HEK293T (cell line): ENCODE data around the gene UBE2L6.

Experiments
- CTCF ChIA-PET: fragments of 350-600 bp; formaldehyde crosslinking; extraction: SDS; loops from one replicate; lab custom pipeline; 2021; ENCODE audit warnings: antibody characterized with exemption, inconsistent platforms; lab: Yijun Ruan, JAX
- POLR2A ChIA-PET: fragments of 350-600 bp; formaldehyde crosslinking; extraction: SDS; loops from one replicate; lab custom pipeline; 2020; ENCODE audit warnings: antibody characterized with exemption, inconsistent platforms; lab: Yijun Ruan, JAX
- DNase-seq: peaks from one replicate; pipeline ENCODE4 v3.0.0; 2012; ENCODE audit warnings: mixed read lengths; ENCODE audit errors: extremely low spot score
- ARNT ChIP-seq: fragments of 450-650 bp; IDR thresholded peaks from 2 replicates; pipeline ENCODE4 v1.6.1; 2017; ENCODE audit warnings: mild to moderate bottlenecking
- BHLHE40 ChIP-seq: fragments of 450-650 bp; IDR thresholded peaks from 2 replicates; pipeline ENCODE4 v1.6.1; 2016; ENCODE audit warnings: mild to moderate bottlenecking, moderate library complexity, borderline replicate concordance
- CTBP1 ChIP-seq: fragments of 450-650 bp; IDR thresholded peaks from 2 replicates; pipeline ENCODE4 v1.6.1; 2016; ENCODE audit warnings: borderline replicate concordance
- ELF4 ChIP-seq: fragments of 450-650 bp; IDR thresholded peaks from 2 replicates; pipeline ENCODE4 v1.6.1; 2017; ENCODE audit warnings: antibody characterized with exemption
- FOXA1 ChIP-seq: fragments of 450-650 bp; IDR thresholded peaks from 2 replicates; pipeline ENCODE4 v1.6.1; 2016; ENCODE audit warnings: mild to moderate bottlenecking
- FOXK2 ChIP-seq: fragments of 450-650 bp; IDR thresholded peaks from 2 replicates; pipeline ENCODE4 v1.6.1; 2016; ENCODE audit warnings: mild to moderate bottlenecking
- FOXM1 ChIP-seq: fragments of 450-650 bp; IDR thresholded peaks from 2 replicates; pipeline ENCODE4 v1.6.1; 2017; ENCODE audit warnings: mild to moderate bottlenecking, borderline replicate concordance
- HDGF ChIP-seq: fragments of 450-650 bp; IDR thresholded peaks from 2 replicates; pipeline ENCODE4 v1.6.1; 2017; ENCODE audit warnings: antibody characterized with exemption, borderline replicate concordance
- L3MBTL2 ChIP-seq: fragments of 450-650 bp; conservative IDR thresholded peaks from 2 replicates; pipeline ENCODE4 v1.6.1; 2016; ENCODE audit warnings: mild to moderate bottlenecking
- LEF1 ChIP-seq: fragments of 450-650 bp; IDR thresholded peaks from 2 replicates; pipeline ENCODE4 v1.6.1; 2017; ENCODE audit warnings: mild to moderate bottlenecking, borderline replicate concordance
- NFRKB ChIP-seq: fragments of 450-650 bp; IDR thresholded peaks from 2 replicates; pipeline ENCODE4 v1.6.1; 2016; ENCODE audit warnings: mild to moderate bottlenecking, moderate library complexity
- PKNOX1 ChIP-seq: fragments of 450-650 bp; IDR thresholded peaks from 2 replicates; pipeline ENCODE4 v1.6.1; 2016
- SP1 ChIP-seq: fragments of 450-650 bp; IDR thresholded peaks from 2 replicates; pipeline ENCODE4 v1.6.1; 2017
- SUZ12 ChIP-seq: fragments of 450-650 bp; IDR thresholded peaks from 2 replicates; pipeline ENCODE4 v1.6.1; 2016; ENCODE audit warnings: mild to moderate bottlenecking
- TARDBP ChIP-seq: fragments of 450-650 bp; IDR thresholded peaks from 2 replicates; pipeline ENCODE4 v1.6.1; 2016
- ZNF384 ChIP-seq: fragments of 450-650 bp; IDR thresholded peaks from 2 replicates; pipeline ENCODE4 v1.6.1; 2016

The UBE2L6 gene

GRCh38 chr11:57605028-57605420 is 37.6 kb upstream of the UBE2L6 start:
- TF ChIP-seq ZNF384: no peak
- no peak for TF ChIP-seq L3MBTL2
- TF ChIP-seq LEF1: no peak
- no peak for TF ChIP-seq TARDBP
- TF ChIP-seq FOXK2: no peak
- no peak for TF ChIP-seq ELF4
- TF ChIP-seq ARNT: no peak
- no peak for TF ChIP-seq SUZ12
- no peak for TF ChIP-seq FOXA1
- TF ChIP-seq NFRKB: no peak
- DNase-seq: no peak
- ChIA-PET POLR2A (no interaction called here), CTCF (interaction anchor here (0.6 to 1.5 kb wide), 2 partner anchors 36 to 37 kb away, joined by 4 read pairs; partner anchors contain the start of gene UBE2L6)

GRCh38 chr11:57604296-57605027 is 37.0 kb upstream of the UBE2L6 start:
- ChIA-PET POLR2A (no interaction called here), CTCF (interaction anchor here (1.5 kb wide), 1 partner anchor 37 kb away, joined by 4 read pairs; no protein-coding TSS in a partner anchor)
- no peak for DNase-seq
- no peak for TF ChIP-seq FOXM1
- TF ChIP-seq TARDBP: no peak
- TF ChIP-seq ZNF384: no peak
- TF ChIP-seq PKNOX1: no peak
- TF ChIP-seq ARNT: no peak
- TF ChIP-seq CTBP1: no peak
- TF ChIP-seq SP1: no peak
- TF ChIP-seq NFRKB: no peak
- no peak for TF ChIP-seq FOXK2
- TF ChIP-seq ELF4: no peak
- TF ChIP-seq FOXA1: no peak

GRCh38 chr11:57601297-57601696 is 33.8 kb upstream of the UBE2L6 start:
- CTCF ChIA-PET: interaction anchor here (0.8 kb wide), 1 partner anchor 40 kb away, joined by 3 read pairs; no protein-coding TSS in a partner anchor
- no peak for DNase-seq
- POLR2A ChIA-PET: no interaction called here
- TF ChIP-seq ELF4: no peak
- no peak for TF ChIP-seq ZNF384
- TF ChIP-seq FOXM1: no peak
- no peak for TF ChIP-seq SUZ12
- TF ChIP-seq SP1: no peak
- no peak for TF ChIP-seq L3MBTL2

GRCh38 chr11:57599381-57599780 is 31.9 kb upstream of the UBE2L6 start:
- POLR2A ChIA-PET: no interaction called here
- CTCF ChIA-PET: interaction anchor here (1.4 to 1.5 kb wide), 2 partner anchors 31 to 42 kb away, joined by 3 to 5 read pairs; no protein-coding TSS in a partner anchor
- no peak for DNase-seq
- no peak for TF ChIP-seq ELF4
- no peak for TF ChIP-seq L3MBTL2
- no peak for TF ChIP-seq SP1
- TF ChIP-seq FOXK2: no peak
- TF ChIP-seq CTBP1: no peak
- TF ChIP-seq NFRKB: no peak
- TF ChIP-seq FOXA1: no peak
- TF ChIP-seq ZNF384: no peak
- no peak for TF ChIP-seq PKNOX1
- TF ChIP-seq SUZ12: no peak
- TF ChIP-seq ARNT: no peak
- no peak for TF ChIP-seq FOXM1
- TF ChIP-seq TARDBP: no peak
- no peak for TF ChIP-seq HDGF
- no peak for TF ChIP-seq LEF1
- no peak for TF ChIP-seq BHLHE40

GRCh38 chr11:57598831-57599155 is 31.3 kb upstream of the UBE2L6 start:
- DNase-seq: no peak
- ChIA-PET POLR2A (interaction anchor here (0.9 kb wide), 1 partner anchor 38 kb away, joined by 3 read pairs; no protein-coding TSS in a partner anchor), CTCF (interaction anchor here (1.4 to 1.5 kb wide), 2 partner anchors 30 to 43 kb away, joined by 3 to 5 read pairs; no protein-coding TSS in a partner anchor)
- TF ChIP-seq FOXK2 (no peak), BHLHE40 (no peak), FOXM1 (no peak), SUZ12 (no peak), ZNF384 (no peak), FOXA1 (no peak), PKNOX1 (no peak), NFRKB (no peak), SP1 (no peak), ELF4 (no peak), LEF1 (no peak), L3MBTL2 (no peak), HDGF (no peak), TARDBP (no peak), ARNT (no peak), CTBP1 (no peak)
